Measurements from ENCODE around the gene MAP7D1.
A peak's percentile ranks its signal among the peaks of the same experiment; 100 is the strongest.

Gene MAP7D1

DNA sequence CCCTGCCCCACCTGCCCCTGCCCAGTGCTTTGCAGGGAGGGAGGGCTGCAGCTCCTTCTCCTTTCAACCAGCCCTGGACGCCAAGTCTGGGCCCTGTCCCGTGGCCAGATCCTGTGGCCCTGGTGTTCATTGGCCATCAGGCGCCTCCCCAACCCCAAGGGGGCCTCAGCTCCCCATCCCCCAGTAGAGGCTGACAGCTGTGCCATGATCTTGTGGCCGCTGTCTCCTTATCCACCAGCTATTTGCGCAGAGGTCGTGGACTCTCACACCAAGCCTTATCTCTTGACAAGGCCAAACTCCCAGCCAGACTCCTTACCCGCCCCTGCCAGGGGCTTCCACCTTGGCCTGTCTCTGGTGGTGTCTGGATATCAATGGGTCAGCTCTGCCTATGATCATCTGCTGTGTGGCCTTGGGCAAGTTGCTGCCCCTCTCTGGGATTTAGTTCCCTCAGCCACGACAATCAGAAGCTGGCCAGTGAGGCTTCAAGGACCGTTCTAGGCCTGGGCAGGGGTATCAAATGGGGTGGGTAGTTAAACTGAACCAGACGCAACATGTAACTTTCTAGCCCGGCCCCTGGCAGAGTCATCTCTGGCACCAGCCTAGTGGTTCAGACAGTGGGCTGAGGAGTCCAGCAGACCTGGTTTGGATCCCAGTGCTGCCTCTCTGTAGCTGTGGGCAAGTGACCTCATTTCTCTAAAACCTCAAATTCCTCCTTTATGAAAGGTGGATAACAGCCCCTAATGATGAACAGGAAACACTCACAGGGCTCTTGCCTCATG lies 27.6 kb upstream of the MAP7D1 start:
- no peak for DNase-seq

- no peak for DNase-seq
These were observed 27.1 kb upstream of the MAP7D1 start for GRCh38 chr1:36128905-36129206.

DNA sequence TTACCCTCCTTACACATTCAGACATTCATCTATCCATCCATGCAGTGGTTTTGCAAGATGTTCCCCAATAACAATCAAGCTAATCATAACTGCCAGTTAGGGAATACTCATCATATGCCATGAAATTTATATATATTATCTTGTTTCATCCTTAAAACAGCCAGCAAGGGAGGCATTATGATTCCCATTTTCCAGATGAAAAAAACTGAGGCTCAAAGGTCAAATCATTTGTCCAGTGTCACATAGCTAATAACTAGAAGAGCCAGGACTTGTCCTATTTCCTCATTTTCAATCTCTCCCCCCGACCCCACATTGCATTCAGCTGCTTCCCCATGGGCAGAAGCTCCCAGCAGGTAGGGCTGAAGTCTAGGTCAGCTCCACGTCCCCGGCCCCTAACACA lies 23.9 kb upstream of the MAP7D1 start:
- DNase-seq: no peak

- DNase-seq: no peak
These were observed 22.5 kb upstream of the MAP7D1 start for GRCh38 chr1:36133484-36133883.

GRCh38 chr1:36134031-36134430 lies 21.9 kb upstream of the MAP7D1 start:
- no peak for DNase-seq

GRCh38 chr1:36134505-36135329 lies 21.2 kb upstream of the MAP7D1 start:
- DNase-seq: peak; percentile 18

GRCh38 chr1:36135330-36135667 lies 20.7 kb upstream of the MAP7D1 start:
- DNase-seq: no peak

DNA sequence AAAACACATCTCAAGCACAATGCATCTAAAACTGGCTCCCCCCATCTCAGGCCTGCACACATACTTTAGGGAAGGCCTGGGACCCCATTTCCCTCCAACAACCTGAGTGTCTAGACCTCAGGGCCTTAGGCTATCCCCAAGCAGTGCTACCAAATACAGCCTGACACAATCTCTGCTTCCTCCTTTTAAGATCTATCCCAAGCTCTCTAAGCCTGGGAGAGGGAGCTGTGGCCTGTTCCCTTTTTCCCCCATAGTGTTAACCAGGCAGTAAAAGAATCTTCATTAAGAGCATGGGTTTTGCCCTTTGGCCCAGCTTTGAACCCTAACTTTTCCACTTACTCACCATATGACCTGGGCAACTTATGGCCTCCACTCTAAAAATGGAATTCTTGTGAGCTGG lies 20.2 kb upstream of the MAP7D1 start:
- DNase-seq: no peak

- DNase-seq: no peak
These were observed 19.4 kb upstream of the MAP7D1 start for GRCh38 chr1:36136535-36136934.

DNA sequence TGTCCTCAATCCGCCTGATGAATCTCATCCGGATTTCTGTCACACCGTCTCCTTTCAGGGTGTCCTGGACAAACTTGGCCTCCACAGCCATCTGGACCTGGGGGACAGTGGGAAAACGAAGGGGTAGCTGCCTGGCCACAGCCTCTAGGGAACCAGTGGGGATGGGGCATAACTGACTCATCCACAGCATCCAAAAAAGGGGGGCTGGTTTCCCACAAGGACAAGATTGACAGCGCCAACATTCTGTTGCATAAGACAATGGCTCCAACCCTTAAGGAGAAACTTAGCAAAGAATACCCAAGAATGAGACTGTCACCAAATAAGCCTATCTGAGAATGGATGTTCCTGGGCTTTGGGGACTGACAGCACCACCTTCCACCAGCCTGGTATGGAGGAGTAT lies 18.7 kb upstream of the MAP7D1 start:
- no peak for DNase-seq

DNA sequence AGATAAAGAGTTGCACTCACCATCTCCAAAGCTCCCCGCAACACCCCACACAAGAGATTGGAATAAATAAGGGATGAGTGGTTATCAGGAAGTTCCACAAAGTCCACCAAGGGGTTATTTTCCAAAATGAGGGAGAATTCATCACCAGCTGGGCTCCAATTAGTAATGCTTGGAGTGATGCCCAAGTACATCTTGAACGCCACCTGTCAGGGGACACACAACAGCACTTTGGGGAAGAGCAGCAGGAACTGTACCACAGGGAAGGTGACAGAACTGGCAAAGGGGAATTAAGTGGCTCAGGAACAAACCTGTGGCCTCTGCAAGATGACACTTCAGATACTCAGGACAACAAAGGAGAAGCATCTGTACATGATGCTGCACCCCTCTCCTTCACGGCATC lies 18.2 kb upstream of the MAP7D1 start:
- no peak for DNase-seq

GRCh38 chr1:36139521-36139920 lies 16.4 kb upstream of the MAP7D1 start:
- no peak for DNase-seq

DNA sequence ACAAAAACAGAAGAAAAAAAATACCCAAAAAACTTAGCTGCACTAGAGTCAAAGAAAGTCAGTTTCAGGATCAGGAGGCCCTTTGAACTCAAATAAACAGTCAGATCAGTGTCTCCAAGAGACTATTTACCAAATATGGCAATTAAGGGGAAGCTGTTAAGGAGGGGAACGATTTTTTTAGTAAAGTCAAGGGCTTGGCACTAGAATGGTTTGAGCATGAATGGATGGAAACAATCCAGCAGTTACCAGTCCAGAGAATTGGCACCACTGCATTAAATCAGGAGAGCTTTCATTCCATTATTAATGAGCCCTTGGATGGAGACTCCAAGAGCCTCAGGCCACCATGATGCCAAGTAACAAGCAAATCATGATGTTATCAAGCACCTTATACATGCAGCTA lies 13.8 kb upstream of the MAP7D1 start:
- DNase-seq: no peak

DNA sequence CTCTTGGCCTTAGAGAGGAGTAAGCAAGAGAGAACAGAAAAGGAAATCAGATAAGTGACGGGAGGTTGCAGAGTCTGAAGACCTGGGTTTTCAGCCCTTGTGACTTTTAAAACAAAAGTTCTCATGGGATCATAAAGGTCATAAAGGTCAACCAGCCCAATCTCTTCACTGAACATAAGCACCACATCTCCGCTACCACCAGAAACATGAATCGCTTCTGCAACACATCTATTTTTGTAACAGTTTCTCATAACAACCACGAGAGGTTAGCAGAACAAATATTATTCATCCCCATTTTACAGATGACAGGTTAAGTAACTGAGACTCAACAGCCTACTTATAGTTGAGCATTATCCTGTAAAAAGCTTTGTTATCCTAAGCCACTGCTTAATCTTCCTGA lies 12.5 kb upstream of the MAP7D1 start:
- DNase-seq: no peak

DNA sequence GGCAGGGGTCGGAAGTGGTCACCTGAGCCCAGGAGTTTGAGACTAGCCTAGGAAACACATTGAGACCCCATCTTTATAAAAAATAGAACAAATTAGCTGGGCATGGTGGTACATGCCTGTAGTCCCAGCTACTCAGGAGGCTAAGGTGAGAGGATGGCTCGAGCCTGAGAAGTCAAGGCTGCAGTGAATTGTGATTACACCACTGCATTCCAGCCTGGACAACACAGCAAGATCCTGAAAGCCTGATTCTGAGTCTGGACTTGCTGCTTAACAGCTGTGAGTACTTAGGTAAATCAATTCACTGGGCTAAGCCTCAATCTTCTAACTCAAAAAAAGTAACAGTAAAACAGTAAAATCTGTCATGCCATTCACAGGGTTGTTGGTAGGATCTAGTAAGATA lies 11.5 kb upstream of the MAP7D1 start:
- DNase-seq: no peak

GRCh38 chr1:36148821-36149236 lies 7.1 kb upstream of the MAP7D1 start:
- no peak for DNase-seq

GRCh38 chr1:36149237-36149972 lies 6.6 kb upstream of the MAP7D1 start, which contains the start of gene TRAPPC3:
Gene TRAPPC3, minus strand, starts transcription at chr1:36149486. Its CDS starts 108 bp downstream, at chr1:36149378.
- peak; percentile 100 for DNase-seq

DNA sequence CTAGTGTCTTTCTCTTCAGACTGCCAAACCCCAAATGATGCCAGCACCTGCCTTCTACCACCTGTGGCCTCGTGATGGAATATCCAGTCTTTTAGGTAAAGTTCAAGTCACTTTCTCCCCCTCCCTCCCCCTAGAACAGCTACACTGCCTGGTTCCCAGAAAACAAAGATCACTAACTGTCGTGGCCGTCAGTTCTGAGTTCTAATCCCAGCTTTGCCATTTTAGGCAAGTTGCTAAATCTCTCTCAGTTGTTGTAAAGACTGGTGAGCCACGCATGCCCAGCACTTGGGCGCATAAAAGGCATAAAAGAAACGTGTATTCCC lies 6.0 kb upstream of the MAP7D1 start:
- DNase-seq: no peak

GRCh38 chr1:36150296-36151133 lies 5.4 kb upstream of the MAP7D1 start:
- peak; percentile 75 for DNase-seq

GRCh38 chr1:36151134-36151844 lies 4.7 kb upstream of the MAP7D1 start:
- DNase-seq: no peak

DNA sequence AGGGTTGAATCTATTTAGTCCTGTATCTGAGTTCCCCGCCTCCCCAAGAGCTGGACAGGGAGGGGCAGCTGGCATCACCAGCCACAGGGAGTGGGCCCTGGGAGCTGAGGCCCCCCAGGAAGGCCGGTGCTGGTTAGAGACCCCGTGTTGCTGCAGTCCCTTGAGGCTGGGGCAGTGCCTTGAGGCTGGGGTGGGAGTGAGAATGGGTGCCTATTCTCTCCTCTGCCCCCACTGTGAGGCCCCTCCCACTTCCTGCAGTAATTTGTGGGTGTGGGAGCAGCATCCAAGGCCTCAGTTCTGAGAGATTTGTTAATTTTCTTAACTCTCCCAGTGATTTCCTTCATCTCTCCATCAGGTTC lies 4.1 kb upstream of the MAP7D1 start:
- peak; percentile 55 for DNase-seq

DNA sequence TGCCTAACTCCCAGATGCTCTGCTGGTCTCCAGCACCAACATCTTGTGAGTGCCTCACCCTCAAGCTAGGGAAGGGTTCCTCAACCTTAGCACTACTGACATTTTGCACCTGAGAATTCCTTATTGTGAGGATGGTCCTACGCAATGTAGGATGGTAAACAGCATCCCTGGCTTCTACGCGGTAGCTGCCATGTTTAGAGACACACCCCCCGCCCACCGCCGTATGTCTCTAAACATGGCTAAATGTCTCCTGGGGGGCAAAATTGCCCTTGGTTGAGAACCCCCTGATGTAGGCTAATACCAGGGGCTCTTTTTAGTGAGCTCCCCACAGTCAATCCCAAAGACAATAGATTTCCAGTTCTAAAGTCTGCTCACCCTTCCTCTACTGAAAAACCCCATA lies 2.5 kb upstream of the MAP7D1 start:
- no peak for DNase-seq

- no peak for DNase-seq
These were observed 1.6 kb upstream of the MAP7D1 start for GRCh38 chr1:36154335-36154734.
